ENCODE measurements around the gene SLC39A11. TPM values are rescaled to one million over a fixed set of nuclear protein-coding genes. Genes with fewer than 3 reads are reported as not detected.

The SLC39A11 gene
- total and polyA plus RNA-seq, 5 donors from 2014 or later = 9.3 to 32.2 (median 11.9) TPM

DNA sequence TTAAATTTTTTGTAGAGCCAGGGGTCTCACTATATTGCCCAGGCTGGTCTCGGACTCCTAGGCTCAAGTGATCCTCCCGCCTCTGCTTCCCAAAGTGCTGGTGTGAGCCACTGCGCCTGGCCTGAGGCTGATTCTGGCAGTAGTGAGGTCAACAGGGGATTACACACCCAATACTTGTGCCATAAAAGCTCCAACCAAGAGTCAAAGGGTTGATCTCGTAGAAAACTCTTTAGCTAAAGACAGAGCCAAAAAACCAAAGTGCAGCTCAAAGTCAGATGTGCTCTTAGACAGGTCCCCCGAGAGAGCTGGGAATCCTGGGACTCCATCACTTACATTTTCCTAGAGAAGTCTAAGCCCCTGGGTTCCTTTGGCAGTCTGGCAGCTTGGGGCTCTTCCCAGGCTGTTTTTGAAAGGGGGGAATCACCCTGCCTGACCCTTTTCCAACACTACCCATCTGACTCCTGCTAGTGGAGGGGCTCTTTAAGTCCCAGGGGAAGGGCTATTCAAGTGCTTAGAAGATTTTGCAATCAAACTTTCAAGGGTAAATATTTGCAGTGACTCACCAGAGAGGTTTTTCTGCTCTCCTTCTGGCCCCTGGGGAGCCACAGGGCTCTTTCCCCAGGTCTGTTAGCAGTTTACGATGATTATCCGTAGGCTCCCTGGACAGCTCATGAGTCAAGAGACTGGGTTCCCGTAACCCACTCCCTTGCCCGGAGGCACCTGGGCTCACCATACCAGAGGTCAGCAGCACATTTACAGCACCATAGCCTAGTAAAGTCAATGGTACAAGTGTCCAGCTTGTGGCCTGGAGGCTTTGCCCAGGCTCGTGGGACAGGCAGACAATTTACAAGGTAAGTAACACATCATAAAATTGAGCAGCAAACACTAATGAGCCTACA is 408.7 kb downstream of the SLC39A11 start:
- no peak overlapping the region for H3K27ac ChIP-seq (ENCODE audit: insufficient read depth, low read length, poor library complexity, severe bottlenecking)
- H3K27me3 ChIP-seq (ENCODE audit: control insufficient read depth, insufficient read depth, low read length) = no peaks in the 10 kb centered on the region
- ATAC-seq (ENCODE audit: low read depth in 2 of 2) = no peak
- H3K36me3 ChIP-seq (ENCODE audit: control insufficient read depth, insufficient read depth, low read length) = no peaks in the 10 kb centered on the region
- no peaks in the 10 kb centered on the region for H3K4me1 ChIP-seq (ENCODE audit: control insufficient read depth, insufficient read depth, low read length, poor library complexity, severe bottlenecking)
- H3K9me3 ChIP-seq (ENCODE audit: control insufficient read depth in 2 of 2, low read length in 2 of 2) = no peaks in the 10 kb centered on the region
- Mint-ChIP-seq H3K27ac (no peak overlapping the region), H3K4me1 (peaks cover 0 to 4% (median 1%) of the 10 kb centered on the region in 4 donors), H3K36me3 (peaks cover 7% of the 10 kb centered on the region), H3K27me3 (no peaks in the 10 kb centered on the region), H3K4me3 (no peak overlapping the region), H3K9me3 (no peaks in the 10 kb centered on the region)
- no peak for DNase-seq
- H3K4me3 ChIP-seq (ENCODE audit: low read depth, low read length) = no peak overlapping the region

DNA sequence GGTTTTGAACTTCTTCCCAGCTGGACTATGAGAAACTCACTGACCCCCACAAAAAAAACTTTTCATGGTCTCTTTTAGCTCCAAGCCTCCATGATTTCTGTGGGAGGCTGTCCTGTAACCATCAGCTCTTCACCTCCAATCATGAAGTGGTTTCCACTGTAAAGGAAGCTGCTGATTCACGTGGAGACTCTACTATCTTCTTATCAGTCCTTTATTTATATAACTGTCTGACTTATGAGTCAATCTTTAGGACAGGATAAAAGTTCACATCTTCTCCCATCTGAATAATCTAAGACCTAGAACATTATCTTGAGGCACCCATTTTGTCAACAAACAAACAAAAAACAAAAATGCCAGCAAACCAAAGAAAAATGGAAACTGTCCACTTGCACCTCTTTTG is 409.9 kb downstream of the SLC39A11 start:
- no peaks in the 10 kb centered on the region for H3K27me3 ChIP-seq (ENCODE audit: control insufficient read depth, insufficient read depth, low read length)
- H3K36me3 ChIP-seq (ENCODE audit: control insufficient read depth, insufficient read depth, low read length) = no peaks in the 10 kb centered on the region
- H3K4me3 ChIP-seq (ENCODE audit: low read depth, low read length) = no peak overlapping the region
- peaks cover 10% of the 10 kb centered on the region for H3K36me3 Mint-ChIP-seq
- no peak overlapping the region for H3K27ac ChIP-seq (ENCODE audit: insufficient read depth, low read length, poor library complexity, severe bottlenecking)
- no peaks in the 10 kb centered on the region for H3K27me3 Mint-ChIP-seq
- H3K9me3 ChIP-seq (ENCODE audit: control insufficient read depth in 2 of 2, low read length in 2 of 2) = no peaks in the 10 kb centered on the region
- peaks cover 0 to 2% (median 0%) of the 10 kb centered on the region in 7 donors for H3K9me3 Mint-ChIP-seq
- no peak for ATAC-seq (ENCODE audit: low read depth in 2 of 2)
- H3K4me1 Mint-ChIP-seq = peaks cover 0 to 4% (median 1%) of the 10 kb centered on the region in 4 donors
- no peak overlapping the region for H3K4me3 Mint-ChIP-seq
- no peaks in the 10 kb centered on the region for H3K4me1 ChIP-seq (ENCODE audit: control insufficient read depth, insufficient read depth, low read length, poor library complexity, severe bottlenecking)
- no peak overlapping the region for H3K27ac Mint-ChIP-seq
- DNase-seq = no peak

DNA sequence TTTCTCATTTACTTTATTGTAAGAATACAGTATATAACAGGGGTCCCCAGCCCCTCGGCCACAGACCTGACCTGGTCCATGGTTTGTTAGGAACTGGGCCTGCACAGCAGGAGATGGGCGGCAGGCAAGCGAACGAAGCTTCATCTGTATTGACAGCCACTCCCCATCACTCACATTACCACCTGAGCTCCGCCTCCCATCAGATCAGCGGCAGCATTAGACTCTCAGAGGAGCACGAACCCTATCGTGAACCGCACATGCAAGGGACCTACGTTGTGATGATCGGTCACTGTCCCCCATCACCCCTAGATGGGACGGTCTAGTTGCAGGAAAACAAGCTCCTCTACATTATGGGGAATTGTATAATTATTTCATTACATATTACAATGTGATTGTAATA is 410.6 kb downstream of the SLC39A11 start:
- no peak overlapping the region for H3K27ac ChIP-seq (ENCODE audit: insufficient read depth, low read length, poor library complexity, severe bottlenecking)
- Mint-ChIP-seq H3K4me1 (peaks cover 0 to 4% (median 1%) of the 10 kb centered on the region in 4 donors), H3K27ac (no peak overlapping the region), H3K27me3 (no peaks in the 10 kb centered on the region), H3K36me3 (peaks cover 10% of the 10 kb centered on the region), H3K9me3 (peaks cover 0 to 2% (median 0%) of the 10 kb centered on the region in 7 donors), H3K4me3 (no peak overlapping the region)
- no peaks in the 10 kb centered on the region for H3K9me3 ChIP-seq (ENCODE audit: control insufficient read depth in 2 of 2, low read length in 2 of 2)
- no peak for ATAC-seq (ENCODE audit: low read depth in 2 of 2)
- H3K4me3 ChIP-seq (ENCODE audit: low read depth, low read length) = no peak overlapping the region
- no peaks in the 10 kb centered on the region for H3K4me1 ChIP-seq (ENCODE audit: control insufficient read depth, insufficient read depth, low read length, poor library complexity, severe bottlenecking)
- DNase-seq = no peak
- no peaks in the 10 kb centered on the region for H3K36me3 ChIP-seq (ENCODE audit: control insufficient read depth, insufficient read depth, low read length)
- no peaks in the 10 kb centered on the region for H3K27me3 ChIP-seq (ENCODE audit: control insufficient read depth, insufficient read depth, low read length)

DNA sequence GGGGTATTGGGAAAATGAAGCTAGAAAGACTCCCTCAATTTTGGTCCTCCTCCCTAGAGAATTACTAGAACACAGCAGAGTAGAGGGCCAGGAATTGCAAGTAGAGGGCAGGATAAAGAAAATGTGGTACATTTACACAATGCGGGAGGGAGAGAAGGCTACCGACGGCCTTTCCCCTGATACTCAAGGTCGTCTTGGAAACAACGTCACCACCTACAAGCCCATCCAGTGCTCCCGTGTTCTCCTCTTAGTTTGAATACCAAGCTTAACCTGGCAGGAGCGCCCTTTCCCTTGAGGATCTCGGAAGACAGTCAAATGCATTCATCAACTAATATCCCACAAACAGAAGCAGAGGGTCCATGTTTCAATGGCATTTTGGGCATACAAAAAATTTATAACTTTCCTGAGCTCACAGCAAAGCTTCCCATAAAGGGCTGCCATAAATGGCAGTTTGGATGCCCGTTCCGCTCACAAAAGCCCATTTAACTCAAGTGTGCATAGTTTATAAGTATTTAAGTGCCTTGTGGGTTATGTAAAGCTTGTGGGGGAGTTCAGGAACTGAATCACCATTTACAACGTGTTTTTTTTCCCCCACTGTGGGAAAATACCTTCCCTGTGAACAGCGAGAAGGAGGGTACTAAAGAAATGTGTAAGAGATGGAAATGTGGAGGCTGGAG is 414.6 kb downstream of the SLC39A11 start:
- Histone ChIP-seq H3K27me3 (ENCODE audit: control insufficient read depth, insufficient read depth, low read length) (no peaks in the 10 kb centered on the region), H3K4me1 (ENCODE audit: control insufficient read depth, insufficient read depth, low read length, poor library complexity, severe bottlenecking) (no peaks in the 10 kb centered on the region), H3K4me3 (ENCODE audit: low read depth, low read length) (no peak overlapping the region), H3K36me3 (ENCODE audit: control insufficient read depth, insufficient read depth, low read length) (no peaks in the 10 kb centered on the region), H3K9me3 (ENCODE audit: control insufficient read depth in 2 of 2, low read length in 2 of 2) (no peaks in the 10 kb centered on the region), H3K27ac (ENCODE audit: insufficient read depth, low read length, poor library complexity, severe bottlenecking) (no peak overlapping the region)
- peaks cover 0 to 4% (median 0%) of the 10 kb centered on the region in 7 donors for H3K9me3 Mint-ChIP-seq
- DNase-seq (no peak), ATAC-seq (ENCODE audit: low read depth in 2 of 2) (no peak)
- H3K36me3 Mint-ChIP-seq = peaks cover 14% of the 10 kb centered on the region
- H3K4me3 Mint-ChIP-seq = no peak overlapping the region
- H3K27ac Mint-ChIP-seq = no peak overlapping the region
- H3K27me3 Mint-ChIP-seq = no peaks in the 10 kb centered on the region
- peaks cover 0 to 2% (median 0%) of the 10 kb centered on the region in 4 donors for H3K4me1 Mint-ChIP-seq

DNA sequence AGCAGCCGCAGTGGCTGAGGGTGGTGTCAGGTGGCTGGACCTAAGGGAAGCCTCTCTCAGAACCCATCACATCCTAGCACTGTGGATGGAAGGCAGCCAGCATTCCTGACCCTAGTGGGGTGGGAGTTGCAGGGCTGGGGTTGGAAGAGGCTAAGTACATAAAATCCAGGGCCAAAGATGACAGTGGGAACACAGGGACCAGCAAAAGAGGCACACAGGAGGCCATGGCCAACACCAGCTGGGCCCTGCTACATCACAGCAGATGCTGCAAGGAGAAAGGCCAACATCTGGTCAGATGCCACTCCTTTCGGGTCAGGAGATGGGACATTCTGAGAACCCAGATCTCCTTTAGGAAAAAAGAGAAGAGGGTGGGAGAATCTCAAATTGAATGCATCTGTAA is 415.4 kb downstream of the SLC39A11 start:
- no peaks in the 10 kb centered on the region for H3K4me1 ChIP-seq (ENCODE audit: control insufficient read depth, insufficient read depth, low read length, poor library complexity, severe bottlenecking)
- no peak overlapping the region for H3K27ac ChIP-seq (ENCODE audit: insufficient read depth, low read length, poor library complexity, severe bottlenecking)
- no peaks in the 10 kb centered on the region for H3K27me3 ChIP-seq (ENCODE audit: control insufficient read depth, insufficient read depth, low read length)
- Mint-ChIP-seq H3K27me3 (no peaks in the 10 kb centered on the region), H3K4me3 (no peak overlapping the region), H3K27ac (no peak overlapping the region), H3K4me1 (no peaks in the 10 kb centered on the region), H3K36me3 (peaks cover 14% of the 10 kb centered on the region), H3K9me3 (peaks cover 0 to 4% (median 0%) of the 10 kb centered on the region in 7 donors)
- ATAC-seq (ENCODE audit: low read depth in 2 of 2) = no peak
- no peak for DNase-seq
- H3K4me3 ChIP-seq (ENCODE audit: low read depth, low read length) = no peak overlapping the region
- H3K36me3 ChIP-seq (ENCODE audit: control insufficient read depth, insufficient read depth, low read length) = no peaks in the 10 kb centered on the region
- H3K9me3 ChIP-seq (ENCODE audit: control insufficient read depth in 2 of 2, low read length in 2 of 2) = no peaks in the 10 kb centered on the region

DNA sequence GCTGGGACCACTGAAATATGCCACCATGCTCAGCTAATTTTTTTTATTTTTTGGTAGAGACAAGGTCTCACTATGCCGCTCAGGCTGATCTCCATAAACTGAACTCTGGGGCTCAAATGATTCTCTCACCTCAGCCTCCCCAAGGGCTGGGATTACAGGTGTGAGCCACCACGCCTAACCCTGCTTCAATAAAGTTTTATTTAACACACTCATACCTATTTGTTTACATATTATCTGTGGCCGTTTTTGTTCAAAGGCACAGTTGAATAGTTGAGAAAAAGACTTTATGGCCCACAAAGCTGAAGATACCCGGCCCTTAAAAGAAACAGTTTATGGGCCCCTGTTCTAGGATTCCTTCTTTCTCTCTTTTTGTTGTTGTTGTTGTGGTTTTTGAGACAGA is 419.8 kb downstream of the SLC39A11 start:
- H3K4me1 Mint-ChIP-seq = no peaks in the 10 kb centered on the region

DNA sequence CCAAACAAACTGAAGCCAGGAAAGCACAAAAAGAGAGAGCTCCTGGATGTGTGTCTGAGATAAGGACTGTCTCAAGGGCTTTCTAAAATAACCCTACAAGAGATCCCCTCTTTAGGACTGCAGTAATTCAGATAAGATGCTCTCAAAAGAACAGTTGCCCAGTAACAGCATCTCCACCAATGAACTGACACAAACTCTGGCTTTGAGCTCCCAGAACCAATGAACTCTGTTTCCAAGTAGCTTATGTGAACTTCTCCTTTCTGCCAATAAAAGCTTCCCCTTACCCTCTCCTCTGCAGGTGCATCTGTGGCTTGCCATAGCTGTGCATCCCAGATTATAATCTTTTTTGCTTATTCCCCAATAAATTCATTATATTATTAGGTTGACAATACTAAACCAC is 421.5 kb downstream of the SLC39A11 start:
- Histone ChIP-seq H3K4me3 (ENCODE audit: low read depth, low read length) (no peak overlapping the region), H3K36me3 (ENCODE audit: control insufficient read depth, insufficient read depth, low read length) (no peaks in the 10 kb centered on the region), H3K27ac (ENCODE audit: insufficient read depth, low read length, poor library complexity, severe bottlenecking) (no peak overlapping the region), H3K9me3 (ENCODE audit: control insufficient read depth in 2 of 2, low read length in 2 of 2) (no peaks in the 10 kb centered on the region), H3K4me1 (ENCODE audit: control insufficient read depth, insufficient read depth, low read length, poor library complexity, severe bottlenecking) (no peaks in the 10 kb centered on the region), H3K27me3 (ENCODE audit: control insufficient read depth, insufficient read depth, low read length) (no peaks in the 10 kb centered on the region)
- H3K4me3 Mint-ChIP-seq = no peak overlapping the region
- H3K27me3 Mint-ChIP-seq = no peaks in the 10 kb centered on the region
- H3K36me3 Mint-ChIP-seq = peaks cover 18% of the 10 kb centered on the region
- no peaks in the 10 kb centered on the region for H3K4me1 Mint-ChIP-seq
- ATAC-seq (ENCODE audit: low read depth in 2 of 2) (no peak), DNase-seq (no peak)
- no peak overlapping the region for H3K27ac Mint-ChIP-seq
- peaks cover 0 to 7% (median 2%) of the 10 kb centered on the region in 7 donors for H3K9me3 Mint-ChIP-seq

More for the DNA sequence above, 419.8 kb downstream of the SLC39A11 start:
- no peak overlapping the region for H3K4me3 Mint-ChIP-seq
- Histone ChIP-seq H3K36me3 (ENCODE audit: control insufficient read depth, insufficient read depth, low read length) (no peaks in the 10 kb centered on the region), H3K27me3 (ENCODE audit: control insufficient read depth, insufficient read depth, low read length) (no peaks in the 10 kb centered on the region), H3K27ac (ENCODE audit: insufficient read depth, low read length, poor library complexity, severe bottlenecking) (no peak overlapping the region), H3K9me3 (ENCODE audit: control insufficient read depth in 2 of 2, low read length in 2 of 2) (no peaks in the 10 kb centered on the region), H3K4me1 (ENCODE audit: control insufficient read depth, insufficient read depth, low read length, poor library complexity, severe bottlenecking) (no peaks in the 10 kb centered on the region), H3K4me3 (ENCODE audit: low read depth, low read length) (no peak overlapping the region)
- DNase-seq (no peak), ATAC-seq (ENCODE audit: low read depth in 2 of 2) (no peak)
- no peaks in the 10 kb centered on the region for H3K27me3 Mint-ChIP-seq
- peaks cover 13% of the 10 kb centered on the region for H3K36me3 Mint-ChIP-seq
- no peak overlapping the region for H3K27ac Mint-ChIP-seq
- H3K9me3 Mint-ChIP-seq = peaks cover 0 to 7% (median 2%) of the 10 kb centered on the region in 7 donors

Measured in CD4-positive, CD25-positive, alpha-beta regulatory T cell (primary cell).